ENCODE data around the gene ACAP1.

Gene ACAP1

GRCh38 chr17:7398612-7399011 is 62.3 kb downstream of the ACAP1 start:
- no peak overlapping the region for H3K9ac ChIP-seq
- no peak overlapping the region for H3K4me3 ChIP-seq
- TF ChIP-seq Cebpa-rat (IDR thresholded peaks at IDR 0.05) = no peak

More at GRCh38 chr17:7398612-7399011, 62.3 kb downstream of the ACAP1 start:
- Histone ChIP-seq H3K9me3 (no peaks in the 10 kb centered on the region), H3K27ac (no peak overlapping the region), H3K4me2 (no peak overlapping the region), H3K27me3 (no peaks in the 10 kb centered on the region), H4K20me1 (peaks cover 8% of the 10 kb centered on the region; the same call in 1 of the 2 replicates), H3K4me1 (peaks cover 18% of the 10 kb centered on the region), H3K36me3 (no peaks in the 10 kb centered on the region)
